Ascending aorta (tissue), 2 donors: Measurements from ENCODE around the gene PCNX2. TPM values are rescaled to one million over a fixed set of nuclear protein-coding genes. Genes with fewer than 3 reads are reported as not detected.

Experiments
- DNase-seq, 2 donors: peaks; one replicate each; pipeline ENCODE4 v3.0.0-alpha.2; 2019; ENCODE audit warnings: low spot score in 2 of 2
- H3K27ac ChIP-seq, 2 donors: fragments of 200-600 bp; sonication (generic); one replicate each; pipeline ENCODE4 v1.5.1; 2016 to 2017; ENCODE audit warnings: mild to moderate bottlenecking in 1 of 2
- H3K27me3 ChIP-seq: fragments of 200-600 bp; sonication (generic); one replicate; pipeline ENCODE4 v1.5.1; 2017
- H3K36me3 ChIP-seq, 2 donors: fragments of 200-600 bp; sonication (generic); one replicate each; pipeline ENCODE4 v1.5.1; 2016
- H3K4me1 ChIP-seq, 2 donors: fragments of 200-600 bp; sonication (generic); one replicate each; pipeline ENCODE4 v1.5.1; 2016 to 2017; ENCODE audit warnings: mild to moderate bottlenecking in 1 of 2
- H3K4me3 ChIP-seq, 2 donors: fragments of 200-600 bp; sonication (generic); one replicate each; pipeline ENCODE4 v1.5.1; 2016 to 2017; ENCODE audit warnings: mild to moderate bottlenecking in 1 of 2
- H3K9me3 ChIP-seq, 2 donors: fragments of 200-600 bp; sonication (generic); one replicate each; pipeline ENCODE4 v1.5.1; 2016
- CTCF ChIP-seq, 3 experiments: fragments of 200-600 bp in 2 of 3; fragments of 450-650 bp in 1 of 3; sonication (generic) in 2 of 3; IDR thresholded peaks; one replicate each; pipeline ENCODE4 v1.5.1; 2016 to 2019; ENCODE audit warnings: antibody characterized with exemption in 3 of 3, mild to moderate bottlenecking in 1 of 3, moderate library complexity in 1 of 3
- intact Hi-C: fragments of 100-400 bp; cut with DNase I; formaldehyde crosslinking; loops from one replicate; pipeline ENCODE4 v1.15.1; 2023
- total RNA-seq: library from RNA; depleted of rRNA; stranded (reverse); fragments of >200 nt; gene quantifications from one replicate; pipeline ENCODE4 v1.1.0, GENCODE V29; 2016

Gene PCNX2
- total RNA-seq, 1 donor from 2014 or later = 13.6 TPM

GRCh38 chr1:233294913-233295236, 650 bp downstream of the PCNX2 start:
- no peak for DNase-seq
- no peak for TF ChIP-seq CTCF (IDR thresholded peaks at IDR 0.05)
- no peaks in the 10 kb centered on the region for H3K4me1 ChIP-seq
- no peaks in the 10 kb centered on the region for H3K27me3 ChIP-seq
- no peaks in the 10 kb centered on the region for H3K36me3 ChIP-seq
- no peaks in the 10 kb centered on the region for H3K9me3 ChIP-seq
- peak overlapping the region; percentile 9 to 24 for H3K27ac ChIP-seq
- H3K4me3 ChIP-seq = peak overlapping the region; percentile 63 to 75
- intact Hi-C loops = no loop called here

GRCh38 chr1:233293556-233294446, 1.7 kb downstream of the PCNX2 start:
- Histone ChIP-seq H3K9me3 (no peaks in the 10 kb centered on the region), H3K27ac (no peak overlapping the region), H3K27me3 (no peaks in the 10 kb centered on the region), H3K4me1 (no peaks in the 10 kb centered on the region), H3K4me3 (no peak overlapping the region), H3K36me3 (no peaks in the 10 kb centered on the region)
- no peak for TF ChIP-seq CTCF (IDR thresholded peaks at IDR 0.05)
- intact Hi-C loops = no loop called here
- no peak for DNase-seq

GRCh38 chr1:233290396-233291034, 5.0 kb downstream of the PCNX2 start:
- no peak overlapping the region for H3K4me3 ChIP-seq
- no peaks in the 10 kb centered on the region for H3K36me3 ChIP-seq
- no peaks in the 10 kb centered on the region for H3K9me3 ChIP-seq
- H3K4me1 ChIP-seq = no peaks in the 10 kb centered on the region
- no peaks in the 10 kb centered on the region for H3K27me3 ChIP-seq
- H3K27ac ChIP-seq = no peak overlapping the region
- no peak for TF ChIP-seq CTCF (IDR thresholded peaks at IDR 0.05)
- intact Hi-C loops = no loop called here
- no peak for DNase-seq

GRCh38 chr1:233289676-233290075, 5.8 kb downstream of the PCNX2 start:
- H3K27ac ChIP-seq = no peak overlapping the region
- intact Hi-C loops = no loop called here
- no peaks in the 10 kb centered on the region for H3K36me3 ChIP-seq
- H3K27me3 ChIP-seq = no peaks in the 10 kb centered on the region
- no peak overlapping the region for H3K4me3 ChIP-seq
- no peaks in the 10 kb centered on the region for H3K4me1 ChIP-seq
- DNase-seq = no peak
- no peak for TF ChIP-seq CTCF (IDR thresholded peaks at IDR 0.05)
- H3K9me3 ChIP-seq = no peaks in the 10 kb centered on the region

GRCh38 chr1:233282582-233282886, 13.0 kb downstream of the PCNX2 start:
- intact Hi-C loops = no loop called here
- no peak for TF ChIP-seq CTCF (IDR thresholded peaks at IDR 0.05)

More at GRCh38 chr1:233282582-233282886, 13.0 kb downstream of the PCNX2 start:
- H3K27me3 ChIP-seq = no peaks in the 10 kb centered on the region
- H3K36me3 ChIP-seq = no peaks in the 10 kb centered on the region
- no peak for DNase-seq
- H3K4me3 ChIP-seq = no peak overlapping the region
- H3K9me3 ChIP-seq = no peaks in the 10 kb centered on the region
- no peak overlapping the region for H3K27ac ChIP-seq
- H3K4me1 ChIP-seq = no peaks in the 10 kb centered on the region
